ENCODE results near the gene GTPBP6.

GTPBP6 gene

GRCh38 chrX:318068-318738, 393 bp downstream of the GTPBP6 start:
- TF ChIP-seq GATA2 (IDR thresholded peaks at IDR 0.05; ENCODE audit: low read depth, low read length) = no peak
- no peak for TF ChIP-seq GATA3 (IDR thresholded peaks at IDR 0.05; ENCODE audit: low read depth, low read length)

GRCh38 chrX:317424-318067, 1.1 kb downstream of the GTPBP6 start:
- no peak for TF ChIP-seq GATA2 (IDR thresholded peaks at IDR 0.05; ENCODE audit: low read depth, low read length)
- no peak for TF ChIP-seq GATA3 (IDR thresholded peaks at IDR 0.05; ENCODE audit: low read depth, low read length)

DNA sequence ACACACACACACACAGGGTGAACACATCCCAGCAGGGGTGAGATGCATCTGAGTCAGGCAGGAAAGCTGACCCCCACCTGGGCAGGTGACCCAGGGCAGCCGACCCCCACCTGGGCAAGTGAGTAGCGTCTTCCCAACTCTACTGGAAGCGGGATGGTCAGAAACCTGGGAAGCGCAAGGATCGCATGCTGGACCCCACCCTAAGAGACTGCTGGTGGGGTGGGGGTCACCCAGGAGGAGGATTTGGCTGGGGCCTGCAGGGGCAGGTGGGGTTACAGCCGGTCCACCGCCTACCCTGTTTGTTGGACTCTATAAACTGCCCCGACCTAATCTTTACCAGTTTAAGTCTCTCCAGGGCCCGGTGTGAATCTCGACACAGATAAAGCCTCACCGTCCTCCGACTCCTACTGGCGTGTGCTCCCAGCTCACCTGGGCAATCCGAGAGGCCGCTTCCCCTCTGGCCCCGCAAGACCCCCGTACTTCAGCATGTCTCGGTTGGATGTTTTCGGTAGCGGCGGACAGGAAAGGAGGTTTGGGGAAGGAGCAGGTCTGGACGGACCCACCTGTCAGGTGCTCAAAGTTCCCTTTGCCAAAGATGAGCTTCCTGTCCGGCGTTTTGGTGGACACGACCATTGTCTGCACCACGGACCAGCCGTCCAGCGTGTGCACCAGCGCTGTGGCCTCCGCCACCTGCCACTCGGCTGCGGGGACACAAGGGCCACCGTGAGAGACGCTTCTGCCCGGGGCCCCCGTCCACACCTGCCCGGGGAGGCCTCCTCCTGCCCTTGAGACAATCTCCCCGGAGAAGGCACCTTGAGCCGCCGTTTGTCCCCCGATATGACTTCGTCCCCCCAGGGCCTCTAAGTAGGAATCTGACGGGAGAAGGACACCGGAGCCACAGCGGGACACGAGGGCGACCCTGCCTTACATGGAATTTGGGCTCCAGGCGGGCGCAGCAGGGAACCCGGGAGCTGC, 2.0 kb downstream of the GTPBP6 start:
- no peak for TF ChIP-seq GATA3 (IDR thresholded peaks at IDR 0.05; ENCODE audit: low read depth, low read length)
- TF ChIP-seq GATA2 (IDR thresholded peaks at IDR 0.05; ENCODE audit: low read depth, low read length) = no peak

DNA sequence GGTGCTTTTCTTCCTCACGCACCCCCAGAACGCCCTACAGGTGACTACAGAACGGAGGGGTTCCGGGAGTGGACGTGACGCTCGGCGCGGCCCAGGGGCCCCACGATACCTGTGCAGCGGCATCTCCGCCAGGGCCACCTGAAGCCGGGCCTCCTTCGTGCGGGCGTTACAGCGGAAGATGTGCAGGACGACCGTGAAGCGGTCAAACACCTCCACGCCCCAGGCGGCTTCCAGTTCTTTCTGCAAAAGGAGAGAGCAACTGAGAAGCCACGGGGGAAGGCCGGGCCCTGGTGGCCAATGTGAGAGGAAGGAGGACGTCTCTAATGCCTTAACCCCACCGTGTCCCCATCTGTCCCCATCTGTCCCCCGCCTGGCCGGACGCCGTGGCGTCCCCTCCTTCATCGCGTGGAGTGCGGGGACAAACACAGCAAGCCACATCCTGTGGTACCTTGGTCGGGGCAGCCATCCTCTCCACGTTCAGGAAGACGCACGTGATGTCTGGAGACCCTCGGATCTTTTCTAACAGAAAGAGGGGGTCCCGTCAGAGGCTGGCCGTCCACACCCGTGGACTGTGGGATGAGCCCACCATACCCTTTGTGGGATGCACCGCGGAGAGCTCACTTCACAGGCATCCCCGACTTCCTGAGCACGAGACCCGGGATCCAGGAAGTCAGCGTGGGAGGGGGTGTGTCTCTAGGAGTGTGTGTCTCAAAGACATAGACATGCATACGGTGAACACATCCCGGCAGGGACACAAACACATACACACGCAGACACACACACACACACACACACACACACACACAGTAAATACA, 3.6 kb downstream of the GTPBP6 start:
- TF ChIP-seq GATA3 (IDR thresholded peaks at IDR 0.05; ENCODE audit: low read depth, low read length) (no peak), GATA2 (IDR thresholded peaks at IDR 0.05; ENCODE audit: low read depth, low read length) (no peak)

DNA sequence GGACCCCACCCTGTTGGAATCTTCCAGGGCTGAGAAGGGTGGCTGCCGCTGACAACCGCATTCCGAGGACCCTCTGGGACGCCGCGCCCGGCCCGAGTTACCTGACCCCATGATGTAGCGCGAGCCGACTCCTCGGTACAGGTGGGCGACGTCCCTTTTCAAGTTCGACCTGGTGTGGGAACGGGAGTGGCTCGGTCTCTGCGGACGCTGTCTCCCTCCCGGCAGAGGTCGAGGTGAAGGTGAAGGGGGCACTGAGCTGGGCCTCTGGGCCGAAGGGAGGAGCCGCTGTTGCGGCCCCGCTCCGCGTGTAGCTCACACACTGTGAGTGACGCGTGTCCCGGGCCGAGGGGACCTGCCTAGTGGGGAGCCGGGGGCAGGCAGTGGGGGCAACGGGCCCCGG, 4.5 kb downstream of the GTPBP6 start:
- TF ChIP-seq GATA2 (IDR thresholded peaks at IDR 0.05; ENCODE audit: low read depth, low read length) (no peak), GATA3 (IDR thresholded peaks at IDR 0.05; ENCODE audit: low read depth, low read length) (no peak)

DNA sequence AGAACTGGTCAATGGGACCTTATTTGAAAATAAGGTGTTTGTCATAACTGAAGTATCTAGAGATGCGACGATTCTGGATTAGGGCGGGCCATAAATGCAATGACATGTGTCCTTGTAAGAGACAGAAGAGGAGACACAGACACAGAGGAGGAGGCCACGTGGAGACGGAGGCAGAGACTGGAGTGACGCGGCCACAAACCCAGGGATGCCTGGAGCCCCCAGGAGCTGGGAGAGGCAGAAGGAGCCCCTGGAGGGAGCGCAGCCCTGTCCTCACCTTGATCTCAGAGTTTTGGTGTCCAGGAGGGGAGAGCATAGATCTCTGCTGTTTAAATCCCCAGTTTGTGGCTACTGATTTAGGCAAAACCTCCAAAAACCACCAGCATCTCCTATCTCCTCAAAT, 5.0 kb downstream of the GTPBP6 start:
- TF ChIP-seq GATA2 (IDR thresholded peaks at IDR 0.05; ENCODE audit: low read depth, low read length) = no peak
- no peak for TF ChIP-seq GATA3 (IDR thresholded peaks at IDR 0.05; ENCODE audit: low read depth, low read length)

GRCh38 chrX:312621-313331, 5.8 kb downstream of the GTPBP6 start:
- no peak for TF ChIP-seq GATA3 (IDR thresholded peaks at IDR 0.05; ENCODE audit: low read depth, low read length)
- no peak for TF ChIP-seq GATA2 (IDR thresholded peaks at IDR 0.05; ENCODE audit: low read depth, low read length)

DNA sequence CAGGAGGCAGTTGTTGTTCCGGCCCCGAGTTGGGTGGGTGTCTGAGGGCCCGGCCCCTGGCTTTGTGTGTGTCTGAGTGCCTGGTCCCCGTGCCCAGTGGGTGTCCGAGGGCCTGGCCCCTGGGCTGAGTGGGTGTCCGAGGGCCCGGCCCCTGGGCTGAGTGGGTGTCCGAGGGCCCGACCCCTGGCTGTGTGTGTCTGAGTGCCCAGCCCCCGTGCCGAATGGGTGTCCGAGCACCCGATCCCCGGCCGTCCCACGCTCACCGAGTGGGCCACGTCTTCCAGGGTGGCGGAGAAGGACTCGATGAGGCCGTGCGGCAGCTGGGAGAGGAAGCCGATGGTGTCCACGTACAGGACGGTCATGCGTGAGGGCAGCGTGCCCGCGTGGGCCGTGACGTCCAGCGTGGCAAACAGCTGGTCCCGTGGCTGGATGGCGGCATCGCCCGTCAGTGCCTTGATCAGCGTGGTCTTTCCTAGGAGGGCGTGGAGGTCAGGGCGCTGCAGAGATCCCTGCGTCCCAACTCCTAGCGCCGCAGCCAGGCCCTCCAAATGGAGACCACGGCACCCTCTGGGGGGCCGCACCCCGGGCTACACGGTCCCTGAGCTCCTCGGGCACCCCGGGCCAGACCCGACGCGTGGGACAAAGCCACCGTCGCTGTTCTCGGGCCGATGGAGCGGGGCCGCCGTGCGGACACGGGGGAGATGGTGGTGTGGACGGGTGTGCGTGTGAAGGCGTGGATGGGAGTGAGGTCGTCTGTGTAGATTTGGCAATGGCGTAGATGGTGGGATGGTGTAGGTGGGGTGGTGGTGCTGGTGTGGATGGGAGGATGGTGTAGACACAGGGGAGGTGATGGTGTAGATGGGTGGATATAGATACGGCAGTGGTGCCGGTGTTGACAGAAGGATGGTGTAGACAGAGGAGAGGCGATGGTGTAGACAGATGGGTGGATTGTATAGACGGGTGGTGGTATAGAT, 7.2 kb downstream of the GTPBP6 start:
- no peak for TF ChIP-seq GATA2 (IDR thresholded peaks at IDR 0.05; ENCODE audit: low read depth, low read length)
- TF ChIP-seq GATA3 (IDR thresholded peaks at IDR 0.05; ENCODE audit: low read depth, low read length) = no peak

- TF ChIP-seq GATA2 (IDR thresholded peaks at IDR 0.05; ENCODE audit: low read depth, low read length) (no peak), GATA3 (IDR thresholded peaks at IDR 0.05; ENCODE audit: low read depth, low read length) (no peak)
Observed at GRCh38 chrX:310621-311155, 7.9 kb downstream of the GTPBP6 start.

- TF ChIP-seq GATA2 (IDR thresholded peaks at IDR 0.05; ENCODE audit: low read depth, low read length) (no peak), GATA3 (IDR thresholded peaks at IDR 0.05; ENCODE audit: low read depth, low read length) (no peak)
Observed at GRCh38 chrX:308821-309520, 9.6 kb downstream of the GTPBP6 start.

All from SH-SY5Y (cell line).